PC-3 (cell line): ENCODE data around the gene ASIC5. TPM values are rescaled to one million over a fixed set of nuclear protein-coding genes. Genes with fewer than 3 reads are reported as not detected.
A peak's percentile ranks its signal among the peaks of the same experiment; 100 is the strongest.

Source experiments
- ATAC-seq: fragments of 200-7000 bp; cut with Tn5 transposase; 2 replicates; pipeline ENCODE4 v1.9.1; 2020; ENCODE audit warnings: mild to moderate bottlenecking, moderate library complexity
- BruUV-seq: library from RNA; stranded (reverse); fragments of 400-500 nt; replicated peaks from 2 replicates; lab custom pipeline; 2021; lab: Mats Ljungman, UMichigan
- CTCF ChIA-PET: fragments of 300-600 bp; sonication (Branson Sonifier 250); formaldehyde crosslinking; loops from one replicate; lab custom pipeline; 2022; ENCODE audit warnings: antibody characterized with exemption; lab: Charles Lee
- POLR2A ChIA-PET: fragments of 300-600 bp; sonication (Branson Sonifier 250); formaldehyde crosslinking; loops from one replicate; lab custom pipeline; 2022; ENCODE audit warnings: antibody characterized with exemption; ENCODE audit not compliant: unreplicated experiment; lab: Charles Lee
- DNase-seq: peaks from one replicate; pipeline ENCODE4 v3.0.0-alpha.2; 2015
- H2AFZ ChIP-seq: fragments of 300-600 bp; sonication (generic); 2 replicates; pipeline ENCODE4 v1.6.0; 2016; ENCODE audit warnings: antibody characterized with exemption, low read length
- H3F3A ChIP-seq: fragments of 300-600 bp; sonication (generic); one replicate; pipeline ENCODE4 v1.6.0; 2017; ENCODE audit warnings: antibody characterized with exemption, low read length, control low read depth, mild to moderate bottlenecking; ENCODE audit not compliant: unreplicated experiment
- H3K27ac ChIP-seq: fragments of 300-600 bp; sonication (generic); 2 replicates; pipeline ENCODE4 v1.5.1; 2016; ENCODE audit warnings: mild to moderate bottlenecking, low read length
- H3K27me3 ChIP-seq: fragments of 300-600 bp; sonication (generic); 2 replicates; pipeline ENCODE4 v1.6.1; 2016; ENCODE audit warnings: low read length, mixed read lengths
- H3K36me3 ChIP-seq: fragments of 300-600 bp; sonication (generic); 2 replicates; pipeline ENCODE4 v1.6.1; 2016; ENCODE audit warnings: low read depth, mixed run types, low read length, mixed read lengths
- H3K4me1 ChIP-seq: fragments of 300-600 bp; sonication (generic); 2 replicates; pipeline ENCODE4 v1.5.1; 2016; ENCODE audit warnings: low read length; ENCODE audit not compliant: insufficient read depth
- H3K4me2 ChIP-seq: fragments of 300-600 bp; sonication (generic); 2 replicates; pipeline ENCODE4 v1.6.0; 2016; ENCODE audit warnings: low read length
- H3K4me3 ChIP-seq: fragments of 300-600 bp; sonication (generic); 2 replicates; pipeline ENCODE4 v1.5.1; 2016; ENCODE audit warnings: mild to moderate bottlenecking, low read length, mixed read lengths
- H3K79me2 ChIP-seq: fragments of 300-600 bp; sonication (generic); 2 replicates; pipeline ENCODE4 v1.6.1; 2017; ENCODE audit warnings: low read length, mixed read lengths
- H3K9ac ChIP-seq: fragments of 300-600 bp; sonication (generic); 2 replicates; pipeline ENCODE4 v1.6.0; 2016; ENCODE audit warnings: mild to moderate bottlenecking, low read length
- H3K9me2 ChIP-seq: fragments of 300-600 bp; sonication (generic); replicated peaks from 2 replicates; pipeline ENCODE4 v1.6.1; 2016; ENCODE audit warnings: mixed run types, low read length, mixed read lengths
- H3K9me3 ChIP-seq: fragments of 300-600 bp; sonication (generic); 2 replicates; pipeline ENCODE4 v1.6.1; 2016; ENCODE audit warnings: low read length, mixed read lengths
- H4K20me1 ChIP-seq: fragments of 300-600 bp; sonication (generic); 2 replicates; pipeline ENCODE4 v1.6.1; 2016; ENCODE audit warnings: low read length, mixed read lengths
- EZH2 ChIP-seq: fragments of 300-600 bp; sonication (generic); IDR thresholded peaks from one replicate; pipeline ENCODE4 v1.6.1; 2017; ENCODE audit warnings: antibody characterized with exemption, mild to moderate bottlenecking, low read length; ENCODE audit not compliant: unreplicated experiment
- EZH2phosphoT487 ChIP-seq: fragments of 300-600 bp; sonication (generic); IDR thresholded peaks from 2 replicates; pipeline ENCODE4 v1.6.1; 2018; ENCODE audit warnings: mild to moderate bottlenecking, antibody characterized with exemption, low read length, borderline replicate concordance
- intact Hi-C: fragments of 100-400 bp; cut with micrococcal nuclease; formaldehyde crosslinking; loops from 2 replicates; pipeline ENCODE4 v1.9.0; 2023
- total RNA-seq: library from RNA; depleted of rRNA; stranded (reverse); fragments of >200 nt; gene quantifications from 2 replicates; pipeline ENCODE4 v1.2.3, GENCODE V29; 2014
- TF ChIP-seq, protein P1 (sequence below): fragments of 300-600 bp; sonication (generic); conservative IDR thresholded peaks from 2 replicates; pipeline ENCODE4 v1.5.1; 2017; ENCODE audit warnings: antibody characterized with exemption, low read depth, mild to moderate bottlenecking, low read length

Gene ASIC5
- total RNA-seq, 1 experiment from 2014 or later = not detected

DNA sequence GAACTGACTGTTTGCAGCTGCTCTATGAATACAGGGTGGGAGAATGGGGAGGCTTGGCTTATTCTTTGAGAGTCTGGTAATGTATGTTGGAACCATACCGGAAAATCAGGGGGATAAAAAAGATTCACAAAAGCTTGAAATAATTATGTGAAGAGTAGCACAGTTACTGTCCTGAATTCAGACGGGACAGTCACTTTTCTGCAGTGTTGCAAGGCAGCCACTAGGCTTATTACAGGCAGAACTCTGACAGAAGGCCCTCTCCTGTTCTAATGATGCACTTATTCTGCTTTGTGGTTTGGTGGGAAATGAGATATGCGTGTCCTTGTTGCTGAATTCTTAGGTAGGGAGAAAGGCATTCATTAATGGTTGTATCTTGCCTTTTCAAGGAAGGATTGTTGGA, 70.1 kb downstream of the ASIC5 start:
- DNase-seq (peak; percentile 56), ATAC-seq (peak; percentile 81)
- CTCF ChIA-PET = interaction anchor here (0.6 kb wide), 1 partner anchor 518 kb away, joined by 3 read pairs; no protein-coding TSS in a partner anchor
- Histone ChIP-seq H3K27me3 (no peaks in the 10 kb centered on the region), H3K36me3 (no peaks in the 10 kb centered on the region), H3K9me2 (no peaks in the 10 kb centered on the region), H4K20me1 (no peaks in the 10 kb centered on the region), H3K4me1 (no peaks in the 10 kb centered on the region), H3F3A (no peaks in the 10 kb centered on the region), H3K4me3 (no peak overlapping the region), H3K4me2 (no peak overlapping the region), H3K79me2 (no peaks in the 10 kb centered on the region), H2AFZ (no peak overlapping the region; the same call in 1 of the 2 replicates), H3K27ac (no peak overlapping the region), H3K9me3 (no peaks in the 10 kb centered on the region), H3K9ac (no peak overlapping the region)
- BruUV-seq = no TSS peak
- POLR2A ChIA-PET = no interaction called here
- intact Hi-C loops = no loop called here
- TF ChIP-seq EZH2phosphoT487 (no peak), EZH2 (no peak)
- TF ChIP-seq, protein P1, sequence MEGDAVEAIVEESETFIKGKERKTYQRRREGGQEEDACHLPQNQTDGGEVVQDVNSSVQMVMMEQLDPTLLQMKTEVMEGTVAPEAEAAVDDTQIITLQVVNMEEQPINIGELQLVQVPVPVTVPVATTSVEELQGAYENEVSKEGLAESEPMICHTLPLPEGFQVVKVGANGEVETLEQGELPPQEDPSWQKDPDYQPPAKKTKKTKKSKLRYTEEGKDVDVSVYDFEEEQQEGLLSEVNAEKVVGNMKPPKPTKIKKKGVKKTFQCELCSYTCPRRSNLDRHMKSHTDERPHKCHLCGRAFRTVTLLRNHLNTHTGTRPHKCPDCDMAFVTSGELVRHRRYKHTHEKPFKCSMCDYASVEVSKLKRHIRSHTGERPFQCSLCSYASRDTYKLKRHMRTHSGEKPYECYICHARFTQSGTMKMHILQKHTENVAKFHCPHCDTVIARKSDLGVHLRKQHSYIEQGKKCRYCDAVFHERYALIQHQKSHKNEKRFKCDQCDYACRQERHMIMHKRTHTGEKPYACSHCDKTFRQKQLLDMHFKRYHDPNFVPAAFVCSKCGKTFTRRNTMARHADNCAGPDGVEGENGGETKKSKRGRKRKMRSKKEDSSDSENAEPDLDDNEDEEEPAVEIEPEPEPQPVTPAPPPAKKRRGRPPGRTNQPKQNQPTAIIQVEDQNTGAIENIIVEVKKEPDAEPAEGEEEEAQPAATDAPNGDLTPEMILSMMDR = peak; percentile 61

DNA sequence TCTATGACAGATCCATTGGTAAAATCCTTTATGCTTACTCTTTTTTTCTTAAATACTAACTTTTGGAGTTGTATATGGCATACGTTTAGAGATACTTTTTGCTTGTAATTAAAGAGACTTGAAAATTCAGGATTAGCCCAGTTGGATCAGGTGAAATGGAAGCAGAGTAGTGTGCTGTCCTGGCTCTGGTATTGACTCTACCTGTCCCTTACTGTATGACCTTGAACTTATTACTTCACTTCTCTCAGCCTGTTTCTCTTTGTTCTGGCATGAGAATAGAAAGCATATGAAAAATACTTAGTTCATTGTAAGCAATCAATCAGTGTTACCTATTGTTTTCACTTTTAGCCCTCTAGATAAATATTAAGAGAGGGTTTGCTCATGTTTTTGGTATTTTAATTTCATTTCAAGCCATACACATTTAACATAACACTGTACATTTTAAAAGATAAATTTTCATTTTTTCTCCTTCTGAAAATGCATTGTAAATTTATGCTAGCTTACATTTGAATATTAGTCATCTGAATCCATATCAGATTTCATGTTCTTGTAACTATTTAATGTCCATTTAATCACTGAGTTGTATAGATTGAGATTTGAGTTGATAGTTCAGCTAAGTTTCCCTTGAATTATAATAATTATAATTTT, 71.4 kb downstream of the ASIC5 start:
- H3K4me1 ChIP-seq = no peaks in the 10 kb centered on the region
- no peak overlapping the region for H3K4me3 ChIP-seq
- H3K27ac ChIP-seq = no peak overlapping the region
- H3K27me3 ChIP-seq = no peaks in the 10 kb centered on the region
- TF ChIP-seq, protein P1 = no peak
- no peak for TF ChIP-seq EZH2
- TF ChIP-seq EZH2phosphoT487 = no peak
- H4K20me1 ChIP-seq = no peaks in the 10 kb centered on the region
- BruUV-seq = no TSS peak
- ChIA-PET CTCF (interaction anchor here (1.1 kb wide), 1 partner anchor 159 kb away, joined by 5 read pairs; no protein-coding TSS in a partner anchor), POLR2A (no interaction called here)
- no peaks in the 10 kb centered on the region for H3K9me3 ChIP-seq
- ATAC-seq (no peak), DNase-seq (no peak)
- H3K36me3 ChIP-seq = no peaks in the 10 kb centered on the region
- no peak overlapping the region for H3K9ac ChIP-seq
- H2AFZ ChIP-seq = no peak overlapping the region
- no peaks in the 10 kb centered on the region for H3F3A ChIP-seq
- H3K4me2 ChIP-seq = no peak overlapping the region
- no peaks in the 10 kb centered on the region for H3K79me2 ChIP-seq
- intact Hi-C loops = no loop called here
- H3K9me2 ChIP-seq = no peaks in the 10 kb centered on the region

DNA sequence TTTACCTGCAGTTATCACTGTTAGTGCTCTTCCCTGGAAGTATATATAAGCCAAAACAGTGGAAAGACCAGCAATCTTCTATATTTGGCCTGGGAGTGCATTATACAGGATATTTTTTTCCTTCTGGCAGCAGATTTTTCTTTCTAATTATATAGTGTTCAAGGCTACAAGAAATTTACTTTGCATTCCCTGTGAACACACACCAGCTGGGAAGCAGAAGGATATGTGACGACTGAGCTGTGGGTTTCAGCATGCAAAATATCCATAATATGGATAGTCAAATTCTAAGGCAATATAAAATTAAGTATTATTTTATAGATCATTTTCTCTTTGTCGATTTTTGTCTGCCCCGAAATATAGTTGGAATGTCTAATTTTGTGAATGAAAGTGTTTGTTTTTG, 76.1 kb downstream of the ASIC5 start:
- no peaks in the 10 kb centered on the region for H3K9me3 ChIP-seq
- H3F3A ChIP-seq = no peaks in the 10 kb centered on the region
- H3K9ac ChIP-seq = no peak overlapping the region
- H3K4me3 ChIP-seq = no peak overlapping the region
- no peaks in the 10 kb centered on the region for H3K27me3 ChIP-seq
- H3K27ac ChIP-seq = no peak overlapping the region
- no peaks in the 10 kb centered on the region for H3K79me2 ChIP-seq
- H3K36me3 ChIP-seq = no peaks in the 10 kb centered on the region; the same call in 1 of the 2 replicates
- DNase-seq (no peak), ATAC-seq (no peak)
- ChIA-PET CTCF (no interaction called here), POLR2A (no interaction called here)
- no peaks in the 10 kb centered on the region for H4K20me1 ChIP-seq
- H3K9me2 ChIP-seq = no peaks in the 10 kb centered on the region
- no peak overlapping the region for H2AFZ ChIP-seq
- H3K4me1 ChIP-seq = peaks cover 3% of the 10 kb centered on the region
- intact Hi-C loops = no loop called here
- no peak for TF ChIP-seq EZH2
- TF ChIP-seq, protein P1 = no peak
- no peak for TF ChIP-seq EZH2phosphoT487
- BruUV-seq = no TSS peak
- no peak overlapping the region for H3K4me2 ChIP-seq
